ELR (cell line): ENCODE data around the gene SLC27A1.

Source experiments
- DNase-seq: peaks from one replicate; pipeline ENCODE4 v3.0.0-alpha.2; 2015; ENCODE audit warnings: low read depth

The SLC27A1 gene

DNA sequence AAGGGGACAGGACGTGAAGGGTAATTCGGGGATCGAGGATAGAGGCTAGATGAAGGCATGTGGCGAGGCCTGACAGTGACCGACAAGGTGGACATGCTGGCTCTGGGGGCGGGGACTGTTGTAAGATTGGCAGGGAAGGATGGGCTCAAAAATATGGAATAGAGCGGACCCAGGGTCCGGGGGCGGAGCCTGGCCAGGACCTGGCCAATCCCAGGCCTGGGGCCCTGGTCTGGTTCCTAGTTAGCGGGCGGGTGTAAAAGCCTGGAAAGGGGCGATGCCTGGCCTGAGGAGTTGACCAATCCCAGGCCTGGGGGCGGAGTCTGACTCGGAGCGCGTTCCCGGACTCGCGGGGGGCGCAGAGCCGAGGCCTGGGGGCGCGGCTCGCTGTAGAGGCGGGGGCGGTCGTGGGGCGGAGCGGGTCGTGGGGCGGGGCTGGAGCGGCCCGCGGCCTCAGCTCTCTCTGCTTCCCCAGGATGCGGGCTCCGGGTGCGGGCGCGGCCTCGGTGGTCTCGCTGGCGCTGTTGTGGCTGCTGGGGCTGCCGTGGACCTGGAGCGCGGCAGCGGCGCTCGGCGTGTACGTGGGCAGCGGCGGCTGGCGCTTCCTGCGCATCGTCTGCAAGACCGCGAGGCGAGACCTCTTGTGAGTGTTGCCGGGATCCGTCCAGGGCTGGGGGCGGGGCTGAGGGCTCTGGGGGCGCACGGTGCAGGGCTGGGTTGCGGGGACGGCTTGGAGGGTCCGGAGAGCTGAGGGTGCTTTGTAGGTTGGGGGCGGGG is at the start of gene SLC27A1:
Gene SLC27A1 (plus strand): TSS at position 457 of the 774 bp plus-strand sequence. CDS start 17 bp downstream, at position 474.
- DNase-seq, result peak; percentile 99

DNA sequence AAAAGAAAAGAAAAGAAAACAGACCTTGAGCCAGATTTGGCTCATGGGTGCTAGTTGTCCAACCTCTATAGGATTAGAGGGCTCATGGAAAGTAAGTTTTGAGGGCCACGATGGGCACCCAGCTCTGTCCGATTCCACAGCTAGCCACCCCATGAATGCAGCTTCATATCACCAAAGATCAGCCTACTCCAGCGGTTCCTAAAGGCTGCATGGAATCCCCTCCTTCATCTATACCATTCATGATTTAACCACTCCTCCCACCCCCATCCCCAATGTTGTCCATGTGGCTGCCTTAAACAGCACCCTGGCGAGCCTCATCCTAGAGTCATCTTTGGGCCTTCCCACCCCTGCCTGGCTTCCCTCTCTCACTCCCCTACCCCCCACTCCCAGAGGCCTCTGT is 48.4 kb upstream of the SLC27A1 start:
- no peak for DNase-seq

DNA sequence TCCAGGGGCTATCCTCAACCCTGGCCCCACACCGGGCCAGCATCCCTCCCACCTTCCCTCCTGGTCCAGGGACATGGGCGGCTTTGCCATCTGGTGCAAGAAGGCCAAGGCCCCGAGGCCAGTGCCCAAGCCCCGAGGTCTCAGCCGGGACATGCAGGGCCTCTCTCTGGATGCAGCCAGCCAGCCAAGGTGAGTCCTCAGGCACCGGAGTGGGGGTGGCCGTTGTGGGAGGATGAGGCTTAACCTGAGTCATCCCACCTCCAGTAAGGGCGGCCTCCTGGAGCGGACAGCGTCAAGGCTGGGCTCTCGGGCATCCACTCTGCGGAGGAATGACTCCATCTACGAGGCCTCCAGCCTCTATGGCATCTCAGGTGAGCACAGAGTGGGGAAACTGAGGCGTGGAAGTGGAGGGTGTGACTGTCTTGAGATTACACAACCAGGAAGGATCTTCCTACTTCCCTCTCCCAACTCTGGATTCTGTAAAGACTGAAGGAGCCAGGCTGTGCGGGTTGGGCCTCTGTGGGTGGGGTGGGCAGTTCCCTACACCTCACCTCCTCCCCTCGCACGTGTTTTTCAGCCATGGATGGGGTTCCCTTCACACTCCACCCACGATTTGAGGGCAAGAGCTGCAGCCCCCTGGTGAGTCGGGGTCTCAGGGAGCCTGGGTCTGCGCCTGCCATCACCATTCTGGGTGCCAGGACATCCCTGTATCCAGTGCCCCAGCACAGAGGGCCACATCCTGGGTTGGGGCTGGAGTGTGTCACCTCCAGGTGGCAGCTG is 46.7 kb upstream of the SLC27A1 start:
- no peak for DNase-seq

DNA sequence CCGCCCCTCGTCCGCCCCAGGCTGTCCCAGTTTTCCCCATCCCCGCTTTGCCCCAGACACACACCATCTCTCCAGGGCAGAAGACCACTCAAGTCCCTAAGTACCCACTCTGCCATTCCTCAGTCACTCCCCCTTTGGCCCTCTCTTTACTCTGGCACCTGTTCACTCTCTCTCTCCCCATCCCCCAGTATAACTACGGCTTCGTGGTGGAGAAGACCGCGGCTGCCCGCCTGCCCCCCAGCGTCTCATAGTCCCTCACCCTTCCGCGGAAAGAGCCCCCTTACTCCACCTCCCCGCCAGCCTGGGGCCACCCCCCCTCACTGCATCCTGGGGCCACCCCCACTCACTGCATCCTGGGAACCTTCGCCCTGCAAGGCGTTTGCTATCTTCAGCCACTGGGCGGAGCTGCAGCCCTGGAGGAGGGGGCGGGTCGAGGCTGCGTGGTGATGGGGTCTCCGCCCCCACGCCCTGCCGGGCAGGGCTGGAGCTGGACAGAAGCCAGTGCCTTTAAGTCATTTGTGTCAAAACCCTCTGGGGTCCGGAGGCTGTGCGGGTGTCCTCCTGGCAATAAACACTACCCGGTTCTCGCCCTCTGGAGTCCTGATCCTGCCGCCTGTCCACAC is 45.5 kb upstream of the SLC27A1 start:
- DNase-seq, result peak; percentile 34

DNA sequence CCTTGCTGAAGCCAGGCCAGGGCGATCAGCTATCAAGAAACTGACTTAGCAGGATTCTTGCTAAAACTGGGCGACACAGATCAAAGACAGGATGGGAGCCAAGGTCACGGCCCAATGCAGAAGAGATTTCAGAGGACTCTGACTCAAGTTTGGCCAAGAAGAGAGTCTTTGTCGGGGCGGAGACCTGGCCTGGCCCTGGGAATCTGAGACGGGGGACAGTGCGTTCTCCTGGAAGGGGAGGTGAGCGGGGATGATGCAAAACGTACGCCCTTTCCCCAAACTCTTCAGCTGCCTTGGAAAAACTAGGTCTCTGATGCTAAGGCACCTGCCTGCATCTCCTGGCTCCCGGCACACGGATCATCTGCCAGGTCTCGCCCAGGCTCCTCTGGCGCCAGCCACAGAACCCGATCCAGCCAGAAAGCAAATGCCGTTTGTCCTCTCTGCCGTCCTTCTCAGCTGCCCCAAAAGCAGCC is 40.6 kb upstream of the SLC27A1 start:
- no peak for DNase-seq

DNA sequence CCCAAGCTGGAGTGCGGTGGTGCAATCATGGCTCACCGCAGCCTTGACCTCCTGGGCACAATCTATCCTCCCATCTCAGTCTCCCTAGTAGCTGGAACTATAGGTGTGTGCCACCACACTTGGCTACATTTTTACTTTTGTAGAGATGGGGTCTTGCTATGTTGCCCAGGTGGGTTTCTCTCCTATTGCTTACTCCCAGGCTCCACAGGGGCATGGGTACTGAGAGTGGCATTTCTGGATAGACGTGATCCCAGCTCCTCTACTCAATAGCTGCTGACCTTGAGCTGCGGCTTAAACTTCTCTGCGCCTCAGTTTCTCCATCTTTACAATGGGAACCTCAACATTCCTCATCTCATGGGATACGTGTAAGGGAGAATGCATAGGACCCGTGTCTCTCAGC is 38.9 kb upstream of the SLC27A1 start:
- DNase-seq, result no peak

DNA sequence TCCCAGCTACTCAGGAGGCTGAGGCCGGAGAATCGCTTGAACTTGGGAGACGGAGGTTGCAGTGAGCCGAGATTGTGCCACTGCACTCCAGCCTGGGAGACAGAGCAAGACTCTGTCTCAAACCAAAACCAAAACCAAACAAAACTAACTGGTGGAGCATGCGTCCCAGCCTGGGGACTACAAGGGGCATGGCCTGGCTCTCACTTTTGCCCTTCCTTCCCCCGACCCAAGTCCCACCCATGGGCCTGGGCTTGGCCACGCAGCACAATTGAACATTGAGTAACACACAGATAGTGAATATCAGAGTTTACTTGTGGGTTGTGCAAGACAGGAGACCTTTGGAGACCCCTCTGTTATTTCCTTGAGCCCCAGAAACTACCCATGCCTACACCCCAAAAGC is 35.1 kb upstream of the SLC27A1 start:
- no peak for DNase-seq

DNA sequence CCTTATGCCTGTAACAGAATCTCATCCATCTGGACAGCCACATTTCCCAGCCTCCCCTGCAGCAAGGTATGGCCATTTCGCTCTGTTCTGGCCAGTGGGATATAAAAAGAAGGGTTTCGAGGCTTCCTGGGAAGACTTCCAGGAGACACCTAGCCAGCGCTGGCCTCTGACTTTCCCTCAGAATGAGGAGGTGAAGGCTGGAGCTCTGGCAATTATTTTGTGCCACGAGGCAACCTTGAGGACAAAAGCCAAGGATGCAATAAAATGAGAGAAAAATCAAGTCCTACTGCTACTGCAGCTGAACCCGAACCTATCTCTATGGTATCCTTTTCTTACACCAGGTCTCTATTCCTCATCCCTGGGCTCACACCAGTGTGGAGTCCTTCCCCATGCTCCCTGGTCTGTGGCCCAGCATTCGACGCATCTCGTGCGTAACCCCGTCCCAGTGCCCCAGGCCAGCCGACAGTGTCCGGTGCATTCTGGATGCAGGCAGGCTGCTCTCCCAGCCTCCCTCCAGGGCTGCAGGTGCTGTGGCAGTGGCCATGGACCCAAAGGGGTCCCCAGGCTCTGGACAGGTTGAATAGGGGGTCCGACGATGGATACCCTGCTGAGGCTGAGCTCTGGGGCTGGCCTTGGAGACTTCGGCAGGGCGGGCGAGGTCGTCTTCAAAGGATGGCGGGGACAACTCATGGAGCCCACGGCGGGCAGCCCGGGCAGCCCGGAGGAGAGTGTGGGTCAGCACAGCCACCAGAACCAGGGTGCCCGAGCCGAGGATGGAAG is 34.0 kb upstream of the SLC27A1 start:
- no peak for DNase-seq

DNA sequence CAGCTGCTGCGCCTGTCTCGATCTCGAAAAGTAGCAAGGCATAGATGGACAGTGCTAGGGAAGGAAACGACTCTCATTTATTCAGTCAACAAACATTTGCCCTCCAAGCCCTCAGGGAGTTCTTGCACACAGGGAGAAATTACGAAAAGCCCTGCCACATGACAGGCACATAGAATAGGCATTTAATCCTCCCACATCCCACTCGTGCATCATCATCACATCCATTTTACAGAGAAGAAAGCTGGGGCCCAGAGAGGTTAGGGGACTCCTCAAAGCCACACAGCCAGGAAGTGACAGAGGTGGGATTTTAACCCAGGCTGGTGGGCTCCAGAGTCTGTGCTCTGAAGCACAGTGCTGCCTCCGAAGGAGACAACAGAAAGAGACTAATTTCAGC is 33.5 kb upstream of the SLC27A1 start:
- DNase-seq, result no peak

DNA sequence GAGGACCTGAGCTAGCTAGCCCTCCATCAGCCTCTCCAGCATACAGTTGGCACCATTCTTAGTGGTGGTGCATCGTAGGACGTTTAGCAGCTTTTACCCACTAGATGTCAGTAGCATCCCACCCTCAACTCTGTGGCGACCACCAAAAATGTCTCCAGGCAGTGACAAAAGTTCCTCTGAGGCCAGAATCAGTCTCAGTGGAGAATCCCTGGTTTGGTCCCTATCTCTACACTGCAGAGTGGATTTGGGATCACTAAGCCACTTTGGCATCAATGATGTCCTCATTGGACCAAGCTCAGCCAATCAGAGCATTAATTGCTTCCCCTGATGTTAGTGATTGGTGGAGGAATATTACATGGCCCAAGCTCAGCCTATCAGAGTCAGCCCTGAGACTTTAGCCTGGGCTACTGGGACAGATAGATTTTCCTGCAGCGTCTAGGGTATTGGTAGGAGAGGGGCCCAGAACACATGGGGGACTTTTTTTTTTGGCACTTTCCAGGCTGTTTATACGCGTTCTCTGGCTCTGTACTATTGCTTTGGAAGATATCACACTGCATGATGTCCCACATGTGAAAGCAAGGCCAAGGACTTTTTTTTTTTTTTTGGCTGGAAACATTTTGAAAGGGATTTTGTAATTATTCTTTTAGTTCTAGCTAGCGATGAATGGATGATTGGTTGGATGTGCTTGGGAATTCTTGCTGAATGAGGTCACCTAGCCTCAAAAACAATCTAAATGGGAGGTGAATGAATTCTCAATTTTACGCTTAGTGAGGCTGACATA is 28.9 kb upstream of the SLC27A1 start:
- peak; percentile 57 for DNase-seq

DNA sequence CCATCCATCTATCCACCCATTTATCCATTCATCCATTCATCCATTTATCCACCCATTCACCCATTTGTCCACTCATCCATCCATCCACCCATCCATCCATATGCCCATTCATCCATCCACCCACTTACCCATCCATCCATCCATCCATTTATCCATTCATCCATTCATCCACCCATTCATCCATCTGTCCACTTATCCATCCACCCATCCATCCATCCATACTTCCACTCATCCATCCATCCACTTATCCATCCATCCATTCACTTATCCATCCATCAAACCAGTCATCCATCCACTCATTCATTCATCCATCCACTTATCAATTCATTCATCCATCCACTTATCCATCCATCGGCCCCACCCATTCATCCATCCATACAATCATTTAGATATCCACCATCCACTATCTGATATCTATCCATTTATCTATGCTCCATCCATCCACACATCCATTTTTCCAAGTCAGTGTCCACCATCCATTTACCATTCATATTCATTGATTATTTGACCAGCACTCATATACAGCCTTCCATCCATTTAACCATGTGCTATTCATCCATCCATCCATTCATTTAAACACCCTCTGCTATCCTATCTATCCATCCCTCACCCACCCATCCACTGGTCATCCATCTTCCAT is 24.7 kb upstream of the SLC27A1 start:
- no peak for DNase-seq

DNA sequence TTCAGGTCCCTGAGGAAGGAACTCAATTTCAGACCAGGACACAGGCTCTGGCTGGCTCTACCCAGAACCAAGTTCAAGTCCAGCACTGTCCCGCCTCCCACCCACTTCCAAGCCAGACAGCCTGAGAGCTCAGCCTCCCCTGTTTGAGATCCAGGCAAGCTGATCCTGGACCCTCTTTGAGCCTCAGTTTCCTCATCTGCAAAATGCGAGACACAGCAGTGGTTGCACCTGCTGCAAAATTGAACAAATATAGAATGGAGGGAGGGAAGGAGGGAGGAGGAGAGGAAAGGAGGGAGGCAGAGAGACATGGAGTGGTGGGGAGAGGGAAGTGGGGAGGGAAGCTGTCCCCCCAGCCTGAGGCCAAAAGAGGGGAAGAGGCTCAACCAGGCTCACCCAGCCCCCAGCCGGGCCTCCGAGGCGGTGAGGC is 22.6 kb upstream of the SLC27A1 start:
- DNase-seq, result no peak

DNA sequence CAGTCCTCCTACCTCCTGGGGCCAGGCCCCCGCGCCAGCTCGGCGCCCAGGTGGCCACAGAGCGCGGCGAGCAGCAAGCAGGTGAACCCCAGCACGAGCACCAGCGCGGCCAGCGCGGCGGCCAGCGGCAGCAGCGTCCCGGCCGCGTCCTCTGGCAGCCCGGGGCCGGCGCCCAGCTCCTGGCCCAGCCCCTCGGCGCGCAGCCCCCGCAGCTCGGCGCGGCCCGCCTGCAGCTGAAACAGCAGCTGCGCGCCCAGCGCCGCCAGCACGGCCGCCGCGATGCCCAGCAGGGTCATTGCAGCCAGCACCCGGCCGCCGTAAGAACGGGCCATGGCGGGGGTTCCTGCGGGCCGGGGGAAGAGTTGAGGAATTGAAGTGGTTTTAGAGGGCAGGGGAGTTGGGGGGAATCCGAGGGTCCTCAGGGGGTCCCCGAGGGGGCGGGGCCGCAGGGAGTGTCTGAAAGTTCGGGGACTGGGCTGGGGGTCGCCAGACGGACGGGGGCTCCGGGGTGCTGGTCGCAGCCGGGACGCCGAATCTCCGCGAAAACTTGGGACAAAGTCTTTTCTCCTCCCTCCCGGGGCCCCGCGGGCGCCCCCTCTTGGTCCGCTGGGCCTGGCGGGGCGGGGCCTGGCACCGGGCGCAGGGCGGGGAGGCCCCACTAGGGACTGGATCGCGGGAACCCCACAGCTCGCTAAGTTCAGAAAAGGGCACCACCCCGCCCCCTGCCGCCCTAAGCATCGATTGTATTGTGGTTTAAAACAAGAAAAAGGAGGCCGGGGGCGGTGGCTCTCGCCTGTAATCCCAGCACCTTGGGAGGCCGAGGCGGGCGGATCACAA is 22.0 kb upstream of the SLC27A1 start, which contains the start of gene TMEM221:
Gene TMEM221 (minus strand): TSS at position 538 of the 837 bp plus-strand sequence. CDS start 206 bp downstream, at position 332.
- DNase-seq, result peak; percentile 48

DNA sequence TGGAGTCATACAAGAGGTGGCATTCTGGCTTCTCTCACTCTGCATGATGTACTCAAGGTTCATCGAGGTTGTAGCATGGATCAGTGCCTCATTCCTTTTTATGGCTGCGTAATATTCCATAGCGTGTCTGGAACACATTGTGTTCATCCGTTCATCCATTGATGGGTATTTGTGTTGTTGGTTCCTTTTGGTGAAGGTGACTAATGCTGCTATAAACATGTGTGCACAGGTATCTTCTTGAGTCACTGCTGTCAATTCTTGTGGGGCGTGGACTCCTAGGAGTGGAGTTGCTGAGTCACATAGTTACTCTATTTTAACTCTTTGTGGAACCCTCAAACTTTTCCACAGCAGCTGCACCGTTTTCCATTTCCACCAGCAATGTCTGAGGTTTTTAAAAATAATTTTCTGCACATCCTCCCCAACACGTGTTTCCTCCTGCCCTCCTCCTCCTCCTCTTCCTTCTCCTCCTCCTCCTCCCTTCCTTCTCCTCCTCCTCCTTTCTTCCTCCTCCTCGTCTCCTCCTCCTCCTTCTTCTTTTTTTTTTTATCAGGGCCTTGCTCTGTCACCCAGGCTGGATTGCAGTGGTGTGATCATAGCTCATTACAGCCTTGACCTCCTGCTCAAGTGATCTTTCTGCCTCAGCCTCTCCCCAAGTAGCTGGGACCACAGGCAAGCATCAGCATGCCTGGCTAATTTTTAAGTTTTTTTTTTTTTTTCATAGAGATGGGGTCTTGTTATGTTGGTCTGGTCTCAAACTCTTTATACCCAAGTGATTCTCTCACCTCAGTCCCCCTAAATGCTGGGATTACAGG is 19.9 kb upstream of the SLC27A1 start:
- DNase-seq, result peak; percentile 36

DNA sequence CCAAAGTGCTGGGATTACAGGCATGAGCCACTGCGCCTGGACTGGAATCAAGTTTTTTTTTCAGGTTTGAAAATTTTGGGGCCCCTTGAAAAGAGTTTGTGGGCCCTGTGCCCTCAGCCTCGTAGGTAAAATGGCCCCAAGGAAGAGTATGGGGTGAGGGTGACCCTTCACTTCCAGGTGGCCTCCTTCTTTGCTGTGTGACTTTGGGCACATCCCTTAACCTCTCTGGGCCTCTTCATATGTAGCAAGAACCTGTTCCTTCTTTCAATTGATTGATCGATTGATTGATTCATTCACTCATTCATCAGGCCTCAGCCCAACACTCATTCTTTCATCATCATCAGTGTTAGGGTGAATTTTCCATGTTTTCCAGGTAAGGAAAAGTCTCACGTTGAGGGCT is 18.5 kb upstream of the SLC27A1 start:
- DNase-seq, result no peak

DNA sequence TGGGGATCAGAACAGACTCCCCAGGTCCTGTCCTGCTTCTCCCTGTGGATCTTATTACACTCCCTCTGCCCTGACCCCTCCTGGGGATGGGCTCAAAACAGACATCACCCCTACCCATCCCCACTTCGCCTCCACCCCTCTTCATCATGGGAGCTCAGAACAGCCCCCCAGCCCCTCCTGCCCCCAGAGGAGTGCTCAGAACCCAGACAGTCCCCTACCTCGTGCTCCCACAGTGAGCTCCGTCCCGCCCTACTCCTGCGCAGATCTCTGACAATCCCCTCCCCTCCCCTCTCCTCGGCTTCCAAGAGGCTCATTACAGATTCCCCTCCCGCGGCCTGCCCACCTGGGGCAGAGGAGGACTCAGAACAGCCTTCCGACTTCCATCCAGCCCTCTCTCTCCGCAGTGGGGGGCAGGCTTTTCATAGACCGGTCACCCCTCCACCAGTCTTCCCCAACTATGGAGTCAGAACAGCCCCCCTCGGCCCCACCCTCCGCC is 15.7 kb upstream of the SLC27A1 start:
- DNase-seq, result no peak

DNA sequence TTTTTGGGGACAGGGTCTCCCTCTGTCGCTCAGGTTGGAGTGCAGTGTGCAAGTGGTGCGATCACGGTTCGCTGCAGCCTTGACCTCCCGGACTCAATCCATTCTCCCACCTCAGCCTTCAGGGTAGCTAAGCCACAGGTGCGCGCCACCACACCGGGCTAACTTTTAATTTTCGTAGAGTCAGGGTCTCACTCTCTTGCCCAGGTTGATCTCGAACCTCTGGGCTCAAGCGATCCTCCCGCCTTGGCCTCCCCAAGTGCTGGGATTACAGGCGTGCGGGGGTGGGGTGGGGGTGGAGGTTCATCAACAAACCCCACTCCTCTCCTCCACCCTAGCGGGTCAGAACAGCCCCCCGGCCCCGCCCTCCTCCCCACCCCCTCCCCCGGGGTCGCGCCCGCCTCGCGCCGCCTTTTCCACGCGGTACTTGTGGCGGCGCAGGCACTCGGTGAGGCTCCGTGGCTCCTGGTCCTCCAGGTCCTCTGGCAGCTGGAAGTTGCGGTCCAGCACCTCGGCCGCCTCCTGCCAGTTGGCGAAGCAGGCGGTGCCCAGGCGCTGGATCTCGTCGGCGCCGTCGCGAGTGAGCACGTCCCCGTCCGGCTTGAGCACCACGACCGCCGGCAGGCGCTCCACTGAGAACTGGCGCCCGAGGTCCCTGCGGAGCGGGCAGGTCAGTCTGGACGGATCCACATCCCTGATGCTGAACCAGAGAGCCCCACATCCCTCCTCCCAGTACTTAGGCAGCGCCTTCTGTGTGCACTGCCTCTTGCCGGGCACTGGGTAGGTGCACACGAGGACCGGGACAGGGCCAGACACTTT is 14.8 kb upstream of the SLC27A1 start:
- no peak for DNase-seq

DNA sequence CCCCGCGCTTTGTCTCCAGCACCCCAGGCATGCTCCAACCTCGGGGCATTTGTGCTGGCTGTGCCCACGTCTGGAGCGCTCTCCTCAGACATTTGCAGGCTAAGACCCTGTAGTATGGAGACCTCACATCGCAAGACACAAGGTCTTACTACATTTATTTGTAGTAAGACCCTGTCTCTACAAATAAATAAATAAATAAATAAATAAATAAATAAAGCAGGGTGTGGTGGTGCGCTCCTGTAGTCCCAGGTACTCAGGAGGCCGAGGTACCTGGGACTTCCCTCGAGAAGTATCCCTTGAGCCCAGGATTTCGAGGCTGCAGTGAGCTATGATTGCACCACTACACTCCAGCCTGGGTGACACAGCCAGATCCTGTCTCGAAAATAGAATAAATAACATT is 14.2 kb upstream of the SLC27A1 start:
- no peak for DNase-seq
